CD14-positive monocyte (primary cell): ENCODE data around the gene MBNL3. TPM values are rescaled to one million over a fixed set of nuclear protein-coding genes. Genes with fewer than 3 reads are reported as not detected.

Source experiments
- DNase-seq, 3 donors: peaks; one replicate each; pipeline ENCODE4 v3.0.0-alpha.2; 2011 to 2022
- H2AFZ ChIP-seq: 2 replicates; pipeline ENCODE4 v1.6.0; 2012; ENCODE audit warnings: mild to moderate bottlenecking, low read depth, low read length, inconsistent platforms; ENCODE audit not compliant: insufficient read depth, poor library complexity, severe bottlenecking
- H3K27ac ChIP-seq, 2 donors: 1 replicate in 1 of 2; 2 replicates in 1 of 2; pipeline ENCODE4 v1.5.1; 2012 to 2013; ENCODE audit warnings: low read length in 2 of 2, control low read depth in 1 of 2, inconsistent platforms in 1 of 2, low read depth in 1 of 2, mild to moderate bottlenecking in 1 of 2
- H3K27me3 ChIP-seq, 2 donors: one replicate each; pipeline versions ENCODE4 v1.6.0 to v1.6.1; 2011 to 2013; ENCODE audit warnings: low read length in 2 of 2; ENCODE audit not compliant: control insufficient read depth in 2 of 2, insufficient read depth in 2 of 2
- H3K36me3 ChIP-seq, 2 donors: replicated peaks in 1 of 2; 1 replicate in 1 of 2; 2 replicates in 1 of 2; pipeline versions ENCODE4 v1.5.1 to v1.6.1; 2012 to 2013; ENCODE audit warnings: low read length in 2 of 2, control low read depth in 1 of 2, inconsistent platforms in 1 of 2, mild to moderate bottlenecking in 1 of 2; ENCODE audit not compliant: insufficient read depth in 2 of 2, control insufficient read depth in 1 of 2
- H3K4me1 ChIP-seq, 2 donors: 1 replicate in 1 of 2; 2 replicates in 1 of 2; pipeline versions ENCODE4 v1.5.1 to v1.6.1; 2012 to 2013; ENCODE audit warnings: low read length in 2 of 2, control low read depth in 1 of 2, inconsistent platforms in 1 of 2, mild to moderate bottlenecking in 1 of 2, moderate library complexity in 1 of 2; ENCODE audit not compliant: insufficient read depth in 2 of 2, control insufficient read depth in 1 of 2
- H3K4me2 ChIP-seq: replicated peaks from 2 replicates; pipeline ENCODE3; 2012; ENCODE audit warnings: low read length, moderate library complexity, mild to moderate bottlenecking; ENCODE audit not compliant: poor library complexity, severe bottlenecking; ENCODE audit errors: extremely low read depth
- H3K4me3 ChIP-seq, 3 experiments: fragments of 200-600 bp in 1 of 3; sonication (generic) in 1 of 3; replicated peaks in 1 of 3; 1 replicate in 2 of 3; 2 replicates in 1 of 3; pipeline ENCODE4 v1.5.1; 2011 to 2013; ENCODE audit warnings: low read length in 3 of 3, mild to moderate bottlenecking in 3 of 3, control low read depth in 2 of 3, low read depth in 2 of 3, inconsistent platforms in 1 of 3, moderate library complexity in 1 of 3
- H3K79me2 ChIP-seq: 2 replicates; pipeline ENCODE4 v1.6.0; 2012; ENCODE audit warnings: mild to moderate bottlenecking, control low read depth, inconsistent platforms, low read length, moderate library complexity; ENCODE audit not compliant: insufficient read depth
- H3K9ac ChIP-seq: 2 replicates; pipeline ENCODE4 v1.6.0; 2017; ENCODE audit warnings: low read length, mild to moderate bottlenecking; ENCODE audit not compliant: insufficient read depth, poor library complexity, severe bottlenecking
- H3K9me3 ChIP-seq, 2 donors: replicated peaks in 1 of 2; 1 replicate in 1 of 2; 2 replicates in 1 of 2; pipeline versions ENCODE4 v1.5.1 to v1.6.1; 2012 to 2013; ENCODE audit warnings: low read length in 2 of 2, control low read depth in 1 of 2; ENCODE audit not compliant: control insufficient read depth in 1 of 2, insufficient read depth in 1 of 2
- H4K20me1 ChIP-seq: 2 replicates; pipeline ENCODE4 v1.6.0; 2012; ENCODE audit warnings: mild to moderate bottlenecking, low read length, control low read depth, moderate library complexity; ENCODE audit not compliant: insufficient read depth
- H3K27ac Mint-ChIP-seq, 7 donors: one replicate each; pipeline ENCODE4 v1.8.0; 2020; ENCODE audit warnings: mild to moderate bottlenecking in 7 of 7, mixed read lengths in 7 of 7, moderate library complexity in 6 of 7, inconsistent platforms in 2 of 7
- H3K27me3 Mint-ChIP-seq, 3 donors: one replicate each; pipeline ENCODE4 v1.8.0; 2021 to 2022; ENCODE audit warnings: low read depth in 3 of 3, mild to moderate bottlenecking in 3 of 3, mixed read lengths in 3 of 3, moderate library complexity in 3 of 3, inconsistent platforms in 1 of 3
- H3K36me3 Mint-ChIP-seq, 2 donors: one replicate each; pipeline ENCODE4 v1.8.0; 2020; ENCODE audit warnings: mixed read lengths in 2 of 2, inconsistent platforms in 1 of 2, mild to moderate bottlenecking in 1 of 2
- H3K4me1 Mint-ChIP-seq: one replicate; pipeline ENCODE4 v1.8.0; 2020; ENCODE audit warnings: mild to moderate bottlenecking, mixed read lengths
- H3K4me3 Mint-ChIP-seq, 2 donors: one replicate each; pipeline ENCODE4 v1.8.0; 2020; ENCODE audit warnings: mild to moderate bottlenecking in 2 of 2, mixed read lengths in 2 of 2, moderate library complexity in 1 of 2
- H3K9me3 Mint-ChIP-seq, 7 donors: one replicate each; pipeline ENCODE4 v1.8.0; 2020 to 2022; ENCODE audit warnings: mixed read lengths in 7 of 7, mild to moderate bottlenecking in 6 of 7, moderate library complexity in 6 of 7, inconsistent platforms in 2 of 7
- WGBS: methylation state at CpG from one replicate; pipeline ENCODE4 v1.1.5; 2013; ENCODE audit warnings: missing lambda C conversion rate; ENCODE audit not compliant: insufficient coverage; 5-methylcytosine and 5-hydroxymethylcytosine counted together
- intact Hi-C, 2 donors: fragments of 100-400 bp; cut with micrococcal nuclease; formaldehyde crosslinking; loops; one replicate each; pipeline versions ENCODE4 v1.15.0 to v1.15.1; 2023
- polyA plus RNA-seq, 3 donors: library from polyadenylated mRNA; depleted of rRNA in 1 of 3; unstranded in 2 of 3; stranded (reverse) in 1 of 3; fragments of 300-500 nt in 2 of 3; fragments of >200 nt in 1 of 3; fragmentation: Illumina TruSeq in 2 of 3; gene quantifications; 1 replicate in 2 of 3; 2 replicates in 1 of 3; pipeline ENCODE4 v1.2.3, GENCODE V29; 2012 to 2021
- TF ChIP-seq, protein P1 (sequence below): fragments of 200-600 bp; IDR thresholded peaks from one replicate; pipeline ENCODE4 v1.8.0; 2022; ENCODE audit warnings: antibody characterized with exemption, mild to moderate bottlenecking

Gene MBNL3
- polyA plus RNA-seq, 3 donors = 7.4 to 32.8 (median 22.4) TPM

DNA sequence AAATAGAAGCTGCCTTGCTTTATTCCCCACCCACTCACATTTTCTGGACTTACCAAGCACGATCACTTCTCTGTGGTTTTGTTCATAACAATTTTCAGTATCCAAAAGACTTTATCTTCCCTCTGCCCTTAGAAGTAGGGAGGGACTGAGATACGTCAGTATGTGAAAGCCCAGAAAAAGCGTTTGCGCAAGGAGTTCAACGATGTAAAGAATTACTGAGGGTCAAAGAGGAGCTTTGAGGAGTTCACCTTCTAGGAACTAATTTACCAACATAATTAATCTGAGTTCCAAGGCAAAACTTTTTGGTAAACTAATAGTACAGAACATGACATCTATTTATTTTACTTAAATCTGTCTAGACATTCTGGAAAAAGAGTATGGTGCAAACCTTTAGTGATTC, 84.6 kb downstream of the MBNL3 start:
- H3K4me1 Mint-ChIP-seq = peaks cover 4% of the 10 kb centered on the region
- Histone ChIP-seq H3K36me3 (no peaks in the 10 kb centered on the region), H3K27me3 (peaks cover 0 to 10% of the 10 kb centered on the region in 2 donors), H3K79me2 (no peaks in the 10 kb centered on the region), H2AFZ (no peak overlapping the region), H3K4me1 (no peaks in the 10 kb centered on the region), H3K9me3 (no peaks in the 10 kb centered on the region), H3K4me3 (no peak overlapping the region), H3K9ac (no peak overlapping the region), H4K20me1 (no peaks in the 10 kb centered on the region), H3K27ac (no peak overlapping the region), H3K4me2 (no peak overlapping the region)
- H3K27ac Mint-ChIP-seq = peak overlapping the region in 1 of 7 donors; percentile 36
- WGBS = no CpG with 5 or more reads among the region's 5 CpGs
- DNase-seq = no peak
- H3K36me3 Mint-ChIP-seq = peaks cover 10 to 12% of the 10 kb centered on the region in 2 donors
- TF ChIP-seq, protein P1, sequence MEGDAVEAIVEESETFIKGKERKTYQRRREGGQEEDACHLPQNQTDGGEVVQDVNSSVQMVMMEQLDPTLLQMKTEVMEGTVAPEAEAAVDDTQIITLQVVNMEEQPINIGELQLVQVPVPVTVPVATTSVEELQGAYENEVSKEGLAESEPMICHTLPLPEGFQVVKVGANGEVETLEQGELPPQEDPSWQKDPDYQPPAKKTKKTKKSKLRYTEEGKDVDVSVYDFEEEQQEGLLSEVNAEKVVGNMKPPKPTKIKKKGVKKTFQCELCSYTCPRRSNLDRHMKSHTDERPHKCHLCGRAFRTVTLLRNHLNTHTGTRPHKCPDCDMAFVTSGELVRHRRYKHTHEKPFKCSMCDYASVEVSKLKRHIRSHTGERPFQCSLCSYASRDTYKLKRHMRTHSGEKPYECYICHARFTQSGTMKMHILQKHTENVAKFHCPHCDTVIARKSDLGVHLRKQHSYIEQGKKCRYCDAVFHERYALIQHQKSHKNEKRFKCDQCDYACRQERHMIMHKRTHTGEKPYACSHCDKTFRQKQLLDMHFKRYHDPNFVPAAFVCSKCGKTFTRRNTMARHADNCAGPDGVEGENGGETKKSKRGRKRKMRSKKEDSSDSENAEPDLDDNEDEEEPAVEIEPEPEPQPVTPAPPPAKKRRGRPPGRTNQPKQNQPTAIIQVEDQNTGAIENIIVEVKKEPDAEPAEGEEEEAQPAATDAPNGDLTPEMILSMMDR = no peak
- H3K4me3 Mint-ChIP-seq = no peak overlapping the region
- H3K27me3 Mint-ChIP-seq = no peaks in the 10 kb centered on the region
- intact Hi-C loops = no loop called here
- no peaks in the 10 kb centered on the region for H3K9me3 Mint-ChIP-seq

DNA sequence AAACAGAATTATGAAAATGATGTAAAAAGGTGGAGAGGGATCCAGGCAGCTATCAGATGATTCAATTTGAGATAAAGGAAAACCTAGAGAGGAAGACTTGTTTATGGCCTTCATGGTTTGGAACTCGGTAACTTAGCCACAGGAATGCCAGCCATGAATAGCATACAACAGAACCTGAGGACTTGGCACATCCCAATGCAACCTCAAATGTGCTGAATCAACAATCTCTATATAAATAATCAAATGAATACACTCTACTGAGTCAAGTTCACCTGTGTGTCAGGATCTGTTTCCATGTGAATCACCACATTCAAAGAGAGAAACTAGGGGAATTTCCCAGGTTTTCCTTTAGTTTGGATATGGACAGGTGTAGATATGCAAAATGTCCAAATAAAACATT, 86.9 kb downstream of the MBNL3 start:
- Histone ChIP-seq H3K4me3 (no peak overlapping the region), H3K27ac (no peak overlapping the region), H3K36me3 (no peaks in the 10 kb centered on the region), H3K4me2 (no peak overlapping the region), H3K9ac (no peak overlapping the region), H4K20me1 (no peaks in the 10 kb centered on the region), H2AFZ (no peak overlapping the region), H3K4me1 (no peaks in the 10 kb centered on the region), H3K79me2 (no peaks in the 10 kb centered on the region), H3K9me3 (no peaks in the 10 kb centered on the region), H3K27me3 (peaks cover 0 to 5% of the 10 kb centered on the region in 2 donors)
- no peak for DNase-seq
- Mint-ChIP-seq H3K4me1 (no peaks in the 10 kb centered on the region), H3K9me3 (no peaks in the 10 kb centered on the region), H3K4me3 (no peak overlapping the region), H3K27ac (no peak overlapping the region), H3K36me3 (peaks cover 10 to 12% of the 10 kb centered on the region in 2 donors), H3K27me3 (peaks cover 0 to 4% (median 0%) of the 10 kb centered on the region in 3 donors)
- WGBS = no CpG with 5 or more reads among the region's 1 CpG
- TF ChIP-seq, protein P1 = no peak
- intact Hi-C loops = no loop called here
